Measurements from ENCODE around the gene CREB3.

CREB3 gene

DNA sequence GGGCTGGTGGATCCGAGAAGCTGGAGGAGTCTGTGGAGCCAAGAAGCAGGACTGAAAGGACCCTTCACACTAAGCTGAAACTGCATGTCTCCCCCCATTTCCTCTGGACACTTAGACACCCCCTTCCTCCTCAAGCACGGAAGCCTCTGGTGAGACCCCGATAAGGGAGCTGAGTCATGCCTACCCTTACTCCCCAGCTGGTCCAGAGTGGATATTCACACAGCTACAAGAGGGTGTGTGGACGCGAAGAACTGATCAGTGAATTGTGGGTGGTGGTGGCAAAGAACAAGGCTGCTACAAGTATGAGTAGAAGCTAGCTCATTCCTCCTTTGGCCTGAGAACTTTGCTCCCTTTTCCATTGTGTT is 4.8 kb upstream of the CREB3 start:
- H3K4me3 ChIP-seq (ENCODE audit: low read length), result peak overlapping the region; percentile 72; the same call in 1 of the 2 replicates
- no peak for TF ChIP-seq ZNF274 (IDR thresholded peaks at IDR 0.05; ENCODE audit: low read depth, low read length)

DNA sequence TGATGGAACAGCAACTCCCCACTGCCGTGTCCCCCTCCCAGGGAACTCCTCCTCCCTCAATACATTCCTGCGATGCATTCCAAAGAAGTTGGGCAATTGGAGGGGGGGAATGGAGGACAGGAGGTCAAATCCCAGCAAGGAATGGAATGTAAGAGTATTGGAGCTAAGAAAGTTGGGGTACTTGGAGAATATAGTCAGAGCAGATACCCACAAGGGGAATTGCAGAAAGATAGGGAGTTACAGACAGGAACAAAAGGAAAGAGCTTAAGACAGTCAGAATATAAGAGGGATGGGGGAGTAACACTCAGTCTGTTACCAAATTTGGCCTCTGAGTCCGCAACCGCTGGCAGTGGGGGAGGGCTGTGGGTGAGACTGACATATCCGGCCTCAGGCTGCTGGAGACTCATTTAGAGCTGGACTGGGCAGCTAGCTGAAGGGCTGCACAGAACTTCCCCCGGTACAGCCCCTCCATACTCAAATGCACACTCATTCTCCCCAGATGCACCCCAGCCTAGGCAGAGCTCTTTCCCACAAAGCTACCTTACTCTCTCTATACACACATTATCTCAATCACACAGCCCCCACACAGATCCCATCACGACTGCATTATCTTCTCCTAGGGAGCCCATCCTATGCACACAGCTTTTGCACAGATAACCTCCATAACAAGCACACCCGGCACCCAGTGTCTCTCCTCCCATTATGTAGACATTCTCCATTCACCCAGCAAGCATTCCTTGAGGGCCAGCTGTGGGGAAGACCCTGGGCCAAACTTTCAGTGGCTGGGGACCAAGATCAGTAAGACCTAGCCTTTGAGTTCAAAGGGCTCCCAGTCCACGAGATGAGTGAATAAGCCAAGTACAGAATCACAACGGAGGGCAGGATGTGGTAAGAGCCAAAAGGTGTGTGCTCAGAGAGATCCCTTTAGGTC is 4.2 kb upstream of the CREB3 start:
- no peak for TF ChIP-seq ZNF274 (IDR thresholded peaks at IDR 0.05; ENCODE audit: low read depth, low read length)

DNA sequence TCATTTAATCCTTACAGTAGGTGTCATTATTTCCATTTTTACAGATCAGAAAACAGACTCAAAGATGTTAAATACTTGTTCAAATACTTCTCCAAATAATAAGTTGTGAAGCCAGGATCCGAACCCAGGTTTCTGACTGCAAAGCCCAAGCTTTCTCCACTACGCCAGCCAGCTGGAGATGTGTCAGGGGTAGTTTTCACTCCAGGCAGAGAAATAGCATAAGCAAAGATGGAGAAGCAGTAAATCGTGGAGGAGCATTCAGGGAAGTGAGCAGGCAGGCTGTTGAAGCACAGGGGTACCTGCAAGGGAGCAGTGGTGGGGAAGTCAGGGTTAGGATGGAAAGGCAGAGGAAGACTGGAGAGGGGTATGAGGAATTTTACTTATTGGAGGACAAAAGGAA is 3.4 kb upstream of the CREB3 start:
- H3K4me3 ChIP-seq (ENCODE audit: low read length), result peak overlapping the region; percentile 83
- TF ChIP-seq ZNF274 (IDR thresholded peaks at IDR 0.05; ENCODE audit: low read depth, low read length), result no peak

More for the DNA sequence above, 4.2 kb upstream of the CREB3 start:
- H3K4me3 ChIP-seq (ENCODE audit: low read length), result peak overlapping the region; percentile 72; the same call in 1 of the 2 replicates

DNA sequence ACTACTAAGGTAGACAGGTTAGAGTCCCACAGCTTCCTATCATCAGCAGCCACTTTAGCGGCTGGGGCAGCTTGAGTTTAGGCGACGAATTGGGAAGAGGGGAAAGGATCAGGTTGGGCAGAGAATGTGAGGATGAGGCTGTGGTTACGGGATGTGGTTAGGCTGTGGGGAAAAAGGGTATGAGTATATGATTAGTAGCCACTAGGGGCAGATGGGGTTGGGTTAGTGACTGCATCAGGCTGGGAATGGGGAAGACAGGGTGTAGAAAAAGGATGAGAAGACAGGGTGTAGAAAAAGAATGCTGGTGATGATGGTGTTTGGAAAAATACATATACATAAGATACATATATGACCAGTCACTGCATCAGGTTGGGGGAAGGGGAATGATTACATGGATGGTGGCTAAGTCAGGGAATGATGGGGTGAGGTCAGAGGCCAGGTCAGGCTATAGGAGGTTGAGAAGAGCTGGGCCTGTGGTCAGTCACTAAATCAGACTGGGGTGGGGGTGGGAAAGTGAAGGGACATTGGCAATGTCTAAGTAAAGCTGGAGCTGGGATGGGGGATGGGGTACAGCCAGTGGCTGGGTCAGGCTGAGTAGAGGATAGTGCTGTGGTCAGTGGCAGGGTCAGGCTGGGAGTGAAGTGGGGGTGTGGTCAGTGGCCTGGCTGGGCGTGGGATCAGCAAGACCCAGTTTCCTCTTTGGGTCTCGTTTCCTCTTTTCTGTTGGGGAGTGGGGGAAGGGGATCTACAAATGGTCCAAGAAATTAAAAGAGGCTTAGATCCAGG is 2.6 kb upstream of the CREB3 start:
- no peak for TF ChIP-seq ZNF274 (IDR thresholded peaks at IDR 0.05; ENCODE audit: low read depth, low read length)
- H3K4me3 ChIP-seq (ENCODE audit: low read length), result peak overlapping the region; percentile 83

DNA sequence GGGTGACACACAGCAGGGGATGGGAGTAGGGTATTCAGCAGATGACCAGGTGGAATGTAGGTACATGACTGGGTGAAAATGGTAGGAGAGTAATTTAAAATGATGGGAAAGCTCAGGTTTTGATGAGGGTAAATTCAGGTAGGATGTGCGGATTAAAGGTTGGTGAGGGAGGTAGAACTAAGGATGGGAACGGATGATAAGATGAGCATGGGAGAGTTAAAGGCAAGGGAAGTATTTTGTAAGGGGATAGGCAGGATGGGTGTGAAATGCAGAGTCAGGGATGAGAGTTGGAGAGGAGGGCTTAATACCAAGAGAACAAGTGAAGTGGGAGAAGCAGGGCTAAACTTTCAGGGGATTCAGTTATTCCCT is 2.0 kb upstream of the CREB3 start:
- H3K4me3 ChIP-seq (ENCODE audit: low read length), result peak overlapping the region; percentile 83
- TF ChIP-seq ZNF274 (IDR thresholded peaks at IDR 0.05; ENCODE audit: low read depth, low read length), result no peak

DNA sequence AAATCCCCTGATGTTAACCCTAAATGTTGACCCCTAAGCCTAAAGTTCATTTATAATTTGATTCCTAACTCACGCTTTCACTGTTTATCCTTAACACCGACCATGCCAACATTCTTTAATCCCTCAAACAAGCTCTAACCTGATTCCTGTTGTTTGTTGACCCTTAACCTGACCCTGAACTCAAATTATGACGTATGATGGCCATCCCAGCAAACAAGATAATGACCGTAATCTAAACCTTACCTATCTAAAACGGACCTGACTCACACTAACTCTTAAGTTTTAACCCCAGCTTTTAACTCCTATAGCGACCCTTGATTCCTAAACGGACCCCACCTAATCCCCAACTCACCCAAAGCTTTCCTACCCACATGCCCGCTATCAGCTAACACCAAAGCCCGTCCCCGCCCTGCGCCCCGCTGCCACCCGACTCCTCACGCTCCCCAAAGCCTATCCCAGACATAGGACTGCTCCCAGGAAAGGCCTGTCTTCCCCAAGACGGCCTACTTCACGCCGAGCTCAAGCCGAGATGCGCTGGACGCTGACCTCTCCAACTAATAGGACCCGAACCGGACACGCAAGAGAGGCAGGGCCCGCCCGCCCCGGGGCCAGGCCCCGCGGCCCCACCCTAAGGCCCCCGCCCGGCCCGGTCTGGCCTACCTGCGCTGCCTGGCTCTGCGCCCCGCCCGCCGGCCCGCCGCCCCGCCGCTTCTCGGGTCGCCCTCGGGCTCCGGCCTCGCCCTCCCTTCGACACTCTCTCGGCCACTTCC is 866 bp upstream of the CREB3 start:
- H3K4me3 ChIP-seq (ENCODE audit: low read length), result peak overlapping the region; percentile 83
- no peak for TF ChIP-seq ZNF274 (IDR thresholded peaks at IDR 0.05; ENCODE audit: low read depth, low read length)

DNA sequence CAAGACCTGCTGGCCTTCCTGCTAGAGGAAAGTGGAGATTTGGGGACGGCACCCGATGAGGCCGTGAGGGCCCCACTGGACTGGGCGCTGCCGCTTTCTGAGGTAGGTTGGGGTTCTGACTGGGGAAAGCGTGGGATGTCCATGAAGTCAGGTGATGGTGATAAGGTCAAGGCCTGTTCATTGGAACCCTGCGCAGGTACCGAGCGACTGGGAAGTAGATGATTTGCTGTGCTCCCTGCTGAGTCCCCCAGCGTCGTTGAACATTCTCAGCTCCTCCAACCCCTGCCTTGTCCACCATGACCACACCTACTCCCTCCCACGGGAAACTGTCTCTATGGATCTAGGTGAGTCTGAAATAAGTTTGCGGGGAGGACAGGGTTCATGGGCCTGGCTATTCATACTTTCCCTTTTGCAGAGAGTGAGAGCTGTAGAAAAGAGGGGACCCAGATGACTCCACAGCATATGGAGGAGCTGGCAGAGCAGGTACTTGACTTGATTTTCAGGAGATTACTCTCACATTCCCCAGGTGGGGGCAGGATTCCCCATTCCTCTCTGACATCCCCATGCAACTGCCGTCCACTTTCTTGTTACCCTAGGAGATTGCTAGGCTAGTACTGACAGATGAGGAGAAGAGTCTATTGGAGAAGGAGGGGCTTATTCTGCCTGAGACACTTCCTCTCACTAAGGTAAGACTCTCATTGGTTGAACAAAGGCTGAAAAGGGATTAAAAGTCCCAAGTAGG is 505 bp downstream of the CREB3 start:
- no peak for TF ChIP-seq ZNF274 (IDR thresholded peaks at IDR 0.05; ENCODE audit: low read depth, low read length)
- peak overlapping the region; percentile 76 for H3K4me3 ChIP-seq (ENCODE audit: low read length)

DNA sequence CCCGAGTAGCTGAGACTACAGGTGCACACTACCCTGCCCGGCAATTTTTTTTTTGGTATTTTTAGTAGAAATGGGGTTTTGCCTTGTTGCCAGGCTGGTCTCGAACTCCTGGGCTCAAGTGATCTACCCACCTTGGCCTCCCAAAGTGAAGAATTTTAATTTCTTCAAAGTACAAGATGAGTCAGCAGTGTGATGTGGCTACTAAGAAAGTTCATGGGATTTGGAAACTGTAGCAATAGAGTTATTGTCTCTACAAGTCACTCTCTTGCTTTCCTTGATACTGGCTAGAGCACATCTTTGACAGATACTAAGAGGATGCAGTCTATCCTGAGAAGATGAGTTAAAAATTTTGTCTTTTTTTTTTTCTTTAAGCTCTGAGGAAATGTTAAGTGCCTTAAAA is 1.6 kb downstream of the CREB3 start:
- TF ChIP-seq ZNF274 (IDR thresholded peaks at IDR 0.05; ENCODE audit: low read depth, low read length), result no peak
- no peak overlapping the region for H3K4me3 ChIP-seq (ENCODE audit: low read length)

DNA sequence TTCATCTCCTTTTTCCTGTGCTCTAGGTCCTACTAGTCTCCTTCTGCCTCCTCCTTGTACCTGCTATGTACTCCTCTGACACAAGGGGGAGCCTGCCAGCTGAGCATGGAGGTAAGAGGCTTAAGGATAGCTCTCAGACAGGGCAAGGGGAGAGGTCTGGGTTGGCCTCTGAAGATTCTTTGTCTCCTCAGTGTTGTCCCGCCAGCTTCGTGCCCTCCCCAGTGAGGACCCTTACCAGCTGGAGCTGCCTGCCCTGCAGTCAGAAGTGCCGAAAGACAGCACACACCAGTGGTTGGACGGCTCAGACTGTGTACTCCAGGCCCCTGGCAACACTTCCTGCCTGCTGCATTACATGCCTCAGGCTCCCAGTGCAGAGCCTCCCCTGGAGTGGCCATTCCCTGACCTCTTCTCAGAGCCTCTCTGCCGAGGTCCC is 3.8 kb downstream of the CREB3 start:
- no peak for TF ChIP-seq ZNF274 (IDR thresholded peaks at IDR 0.05; ENCODE audit: low read depth, low read length)

DNA sequence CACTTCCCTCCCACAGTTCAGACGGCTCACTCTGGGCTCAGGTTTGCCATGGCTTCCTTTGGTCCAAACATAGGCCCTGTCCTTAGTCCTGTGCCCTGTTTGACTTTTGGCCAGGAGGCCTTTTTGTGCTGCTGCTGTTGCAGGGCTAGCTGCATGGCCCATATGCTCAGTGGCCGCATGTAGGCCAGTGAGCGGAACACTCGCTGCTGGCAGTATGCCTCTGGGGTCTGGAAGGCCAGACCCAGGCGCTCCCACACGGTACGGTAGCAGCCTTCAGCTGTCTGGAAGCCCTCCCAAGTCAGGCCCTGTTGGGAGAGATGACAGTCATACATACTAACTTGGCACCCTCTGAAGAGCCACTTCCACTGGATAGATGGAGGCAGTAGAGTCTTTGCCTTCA is 4.7 kb downstream of the CREB3 start:
- TF ChIP-seq ZNF274 (IDR thresholded peaks at IDR 0.05; ENCODE audit: low read depth, low read length), result no peak
- no peak overlapping the region for H3K4me3 ChIP-seq (ENCODE audit: low read length)

More for the DNA sequence above, 3.8 kb downstream of the CREB3 start:
- no peak overlapping the region for H3K4me3 ChIP-seq (ENCODE audit: low read length)

DNA sequence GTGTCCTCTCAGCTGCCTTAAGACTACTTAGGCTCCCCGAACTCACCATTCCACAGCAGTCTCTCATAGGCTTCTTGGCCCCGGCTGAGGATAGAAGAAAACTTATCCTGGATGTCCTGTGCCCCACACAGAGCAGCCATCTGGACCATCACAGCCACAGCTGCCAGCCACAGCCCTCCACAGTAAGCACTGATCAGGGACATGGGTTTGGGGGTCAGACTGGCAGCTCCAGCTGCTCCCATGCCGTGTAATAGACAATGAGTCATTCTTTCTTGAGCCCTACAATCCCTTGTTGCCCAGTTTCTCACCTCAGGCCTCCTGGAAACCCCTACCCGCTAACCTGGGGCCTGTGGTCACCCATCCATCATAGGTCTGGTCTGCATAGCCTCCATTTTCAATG is 5.7 kb downstream of the CREB3 start:
- H3K4me3 ChIP-seq (ENCODE audit: low read length), result no peak overlapping the region
- TF ChIP-seq ZNF274 (IDR thresholded peaks at IDR 0.05; ENCODE audit: low read depth, low read length), result no peak

DNA sequence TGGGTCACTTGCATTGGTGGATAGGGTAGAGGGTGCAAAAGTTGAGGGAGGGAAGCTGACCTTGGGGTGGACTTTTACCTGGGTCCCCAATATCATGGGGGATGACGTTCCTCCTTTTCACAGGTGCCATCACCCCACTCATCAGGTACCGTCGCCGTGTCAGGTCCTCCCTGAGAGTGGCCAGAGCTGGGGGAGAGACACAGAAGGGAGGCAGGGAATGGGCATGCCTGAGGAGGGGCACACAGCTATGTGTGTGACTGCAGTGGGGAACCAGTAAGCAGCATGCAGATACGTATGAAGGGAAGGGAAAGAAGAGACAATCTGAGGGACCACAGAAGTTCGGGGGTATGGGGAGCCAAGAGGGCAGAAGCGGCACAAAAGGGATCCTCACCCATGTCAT is 6.5 kb downstream of the CREB3 start:
- TF ChIP-seq ZNF274 (IDR thresholded peaks at IDR 0.05; ENCODE audit: low read depth, low read length), result no peak

DNA sequence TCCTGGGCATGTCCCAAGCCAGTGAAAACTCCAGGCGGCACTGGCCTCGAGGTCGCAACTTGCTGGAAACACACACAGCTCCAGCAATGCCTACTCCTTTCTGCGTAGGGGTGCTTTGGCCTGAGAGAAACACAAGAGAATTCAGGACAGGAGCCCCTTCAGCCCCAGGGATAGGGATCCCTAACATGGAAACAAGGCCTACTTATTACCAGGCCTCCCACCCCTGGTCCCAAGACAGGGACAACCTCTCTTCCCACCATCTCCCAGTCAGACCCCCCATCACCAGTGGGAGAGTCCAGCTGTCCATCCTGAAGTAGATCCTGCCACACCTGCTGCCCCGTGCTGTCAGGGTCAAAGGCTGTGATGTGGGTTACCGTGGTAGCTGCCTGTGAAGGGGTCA is 7.8 kb downstream of the CREB3 start:
- TF ChIP-seq ZNF274 (IDR thresholded peaks at IDR 0.05; ENCODE audit: low read depth, low read length), result no peak
- H3K4me3 ChIP-seq (ENCODE audit: low read length), result no peak overlapping the region

More for the DNA sequence above, 6.5 kb downstream of the CREB3 start:
- no peak overlapping the region for H3K4me3 ChIP-seq (ENCODE audit: low read length)
